Stomach (tissue), 9 donors: Measurements from ENCODE around the gene LGR4. TPM values are rescaled to one million over a fixed set of nuclear protein-coding genes. Genes with fewer than 3 reads are reported as not detected.

Source experiments
- DNase-seq, 2 donors: peaks; one replicate each; pipeline versions ENCODE4 v3.0.0 to v3.0.0-alpha.2; 2013 to 2019
- H3K27ac ChIP-seq, 5 donors: fragments of 200-600 bp in 4 of 5; sonication (generic) in 4 of 5; one replicate each; pipeline ENCODE4 v1.5.1; 2013 to 2019; ENCODE audit warnings: mild to moderate bottlenecking in 1 of 5, moderate library complexity in 1 of 5
- H3K27me3 ChIP-seq, 3 donors: fragments of 200-600 bp; sonication (generic); one replicate each; pipeline ENCODE4 v1.5.1; 2017 to 2019; ENCODE audit warnings: mixed run types in 1 of 3
- H3K36me3 ChIP-seq, 4 donors: fragments of 200-600 bp; sonication (generic); 1 replicate in 3 of 4; 2 replicates in 1 of 4; pipeline ENCODE4 v1.5.1; 2016 to 2019
- H3K4me1 ChIP-seq, 4 donors: fragments of 200-600 bp; sonication (generic); one replicate each; pipeline ENCODE4 v1.5.1; 2016 to 2019
- H3K4me3 ChIP-seq, 4 donors: fragments of 200-600 bp; sonication (generic) in 3 of 4; one replicate each; pipeline ENCODE4 v1.5.1; 2016 to 2019; ENCODE audit warnings: mild to moderate bottlenecking in 1 of 4
- H3K9me3 ChIP-seq, 4 donors: fragments of 200-600 bp; sonication (generic); one replicate each; pipeline ENCODE4 v1.5.1; 2016 to 2019
- CTCF ChIP-seq, 7 experiments: fragments of 450-650 bp in 4 of 7; fragments of 200-600 bp in 3 of 7; sonication (generic) in 3 of 7; IDR thresholded peaks; one replicate each; pipeline ENCODE4 v1.5.1; 2016 to 2019; ENCODE audit warnings: antibody characterized with exemption in 7 of 7, control low read depth in 2 of 7, mild to moderate bottlenecking in 1 of 7
- EP300 ChIP-seq: sonication (generic); formaldehyde crosslinking; IDR thresholded peaks from one replicate; pipeline ENCODE4 v1.6.1; 2017; ENCODE audit warnings: antibody characterized with exemption
- POLR2A ChIP-seq, 4 donors: fragments of 450-650 bp; IDR thresholded peaks; one replicate each; pipeline ENCODE4 v1.6.1; 2016; ENCODE audit warnings: antibody characterized with exemption in 4 of 4, control low read depth in 2 of 4, mild to moderate bottlenecking in 1 of 4, moderate library complexity in 1 of 4
- POLR2AphosphoS5 ChIP-seq, 3 donors: sonication (generic); formaldehyde crosslinking; IDR thresholded peaks; one replicate each; pipeline ENCODE4 v1.6.1; 2016; ENCODE audit warnings: antibody characterized with exemption in 3 of 3
- WGBS, 5 donors: extraction: QIAGEN DNeasy Blood & Tissue Kit in 3 of 5; methylation state at CpG; one replicate each; pipeline versions ENCODE4 v1.1.5 to v1.1.7; 2013 to 2018; 5-methylcytosine and 5-hydroxymethylcytosine counted together
- intact Hi-C: fragments of 100-400 bp; cut with DNase I; formaldehyde crosslinking; loops from one replicate; pipeline ENCODE4 v1.15.1; 2023; ENCODE audit warnings: low total_unique reads
- polyA plus RNA-seq, 3 donors: library from polyadenylated mRNA; stranded (reverse); fragments of 200-250 nt; gene quantifications; one replicate each; pipeline ENCODE4 v1.2.3, GENCODE V29; 2013
- total RNA-seq, 5 donors: library from RNA; depleted of rRNA; stranded (reverse); fragments of >200 nt; gene quantifications; one replicate each; pipeline versions ENCODE4 v1.1.0 to v1.2.3, GENCODE V29; 2014 to 2016
- donor health status: healthy with polysubstance abuse.
- donor health status: Bipolar disorder and iron deficiency.
- donor health status: healthy.

LGR4 gene
- total and polyA plus RNA-seq, 8 donors: 5.6 to 236 (median 31.3) TPM

- Histone ChIP-seq H3K27me3 (no peaks in the 10 kb centered on the region), H3K9me3 (no peaks in the 10 kb centered on the region), H3K27ac (peak overlapping the region in 4 of 5 donors; percentile 32 to 87 (median 73)), H3K4me1 (peaks cover 19 to 70% (median 45%) of the 10 kb centered on the region in 4 donors), H3K4me3 (peak overlapping the region; percentile 90 to 96 (median 91)), H3K36me3 (no peaks in the 10 kb centered on the region)
- DNase-seq: no peak
- intact Hi-C loops: loop anchor here (10.0 kb wide), 1 partner anchor 175 kb away; no protein-coding TSS in a partner anchor
- 31 to 52% (median 43%) methylated on average over 3 of the region's 3 CpGs for WGBS, 5 donors
- no peak for TF ChIP-seq POLR2A (IDR thresholded peaks at IDR 0.05)
- no peak for TF ChIP-seq EP300
- no peak for TF ChIP-seq CTCF (IDR thresholded peaks at IDR 0.05)
- TF ChIP-seq POLR2AphosphoS5 (IDR thresholded peaks at IDR 0.05): no peak
These were observed 2.4 kb downstream of the LGR4 start for GRCh38 chr11:27470166-27470565.

- DNase-seq: peak in 1 of 2 donors; percentile 45
- Histone ChIP-seq H3K36me3 (no peaks in the 10 kb centered on the region), H3K4me1 (peaks cover 20 to 80% (median 50%) of the 10 kb centered on the region in 4 donors), H3K9me3 (no peaks in the 10 kb centered on the region), H3K4me3 (peak overlapping the region; percentile 35 to 92 (median 90)), H3K27ac (peak overlapping the region; percentile 44 to 87 (median 60)), H3K27me3 (no peaks in the 10 kb centered on the region)
- WGBS, 5 donors: 31 to 58% (median 43%) methylated on average over 8 of the region's 8 CpGs
- no peak for TF ChIP-seq POLR2AphosphoS5 (IDR thresholded peaks at IDR 0.05)
- TF ChIP-seq CTCF (IDR thresholded peaks at IDR 0.05): no peak
- TF ChIP-seq POLR2A (IDR thresholded peaks at IDR 0.05): no peak
- no peak for TF ChIP-seq EP300
- intact Hi-C loops: no loop called here
These were observed 3.4 kb downstream of the LGR4 start for GRCh38 chr11:27468995-27469695.

- 30 to 58% (median 35%) methylated on average over 5 of the region's 5 CpGs for WGBS, 5 donors
- intact Hi-C loops: no loop called here
These were observed 4.2 kb downstream of the LGR4 start for GRCh38 chr11:27468209-27468994.

More at GRCh38 chr11:27468209-27468994, 4.2 kb downstream of the LGR4 start:
- H3K27me3 ChIP-seq: no peaks in the 10 kb centered on the region
- no peaks in the 10 kb centered on the region for H3K9me3 ChIP-seq
- H3K4me1 ChIP-seq: peaks cover 26 to 82% (median 54%) of the 10 kb centered on the region in 4 donors
- no peaks in the 10 kb centered on the region for H3K36me3 ChIP-seq
- no peak for TF ChIP-seq POLR2A (IDR thresholded peaks at IDR 0.05)
- TF ChIP-seq EP300: no peak
- TF ChIP-seq CTCF (IDR thresholded peaks at IDR 0.05): no peak
- TF ChIP-seq POLR2AphosphoS5 (IDR thresholded peaks at IDR 0.05): peak in 1 of 3 donors; percentile 9
- DNase-seq: peak in 1 of 2 donors; percentile 69
- H3K27ac ChIP-seq: peak overlapping the region; percentile 13 to 87 (median 60)
- peak overlapping the region; percentile 35 to 92 (median 90) for H3K4me3 ChIP-seq
